Right lobe of liver (tissue), 6 donors: ENCODE results near the gene PARD6B. TPM values are rescaled to one million over a fixed set of nuclear protein-coding genes. Genes with fewer than 3 reads are reported as not detected.

Experiments used
- ATAC-seq, 4 donors: fragments of 200-7000 bp; cut with Tn5 transposase; one replicate each; pipeline ENCODE4 v1.9.1; 2020; ENCODE audit warnings: mild to moderate bottlenecking in 4 of 4, moderate library complexity in 4 of 4
- DNase-seq, 3 donors: peaks; one replicate each; pipeline ENCODE4 v3.0.0-alpha.2; 2020
- H3K27ac ChIP-seq, 3 donors: fragments of 200-600 bp; one replicate each; pipeline ENCODE4 v1.8.0; 2022
- H3K27me3 ChIP-seq, 2 donors: fragments of 200-600 bp; one replicate each; pipeline ENCODE4 v1.8.0; 2022
- H3K36me3 ChIP-seq, 4 donors: fragments of 200-600 bp; sonication (generic) in 1 of 4; one replicate each; pipeline versions ENCODE4 v1.5.1 to v1.8.0; 2017 to 2022; ENCODE audit warnings: control low read depth in 1 of 4
- H3K4me1 ChIP-seq, 4 donors: fragments of 200-600 bp; sonication (generic) in 1 of 4; one replicate each; pipeline versions ENCODE4 v1.5.1 to v1.8.0; 2017 to 2022; ENCODE audit warnings: control low read depth in 1 of 4
- H3K4me3 ChIP-seq, 3 donors: fragments of 200-600 bp; one replicate each; pipeline ENCODE4 v1.8.0; 2022
- H3K9me3 ChIP-seq, 4 donors: fragments of 200-600 bp; sonication (generic) in 1 of 4; one replicate each; pipeline versions ENCODE4 v1.5.1 to v1.8.0; 2017 to 2022; ENCODE audit warnings: control low read depth in 1 of 4
- POLR2A ChIP-seq: fragments of 450-650 bp; IDR thresholded peaks from one replicate; pipeline ENCODE4 v1.6.1; 2017; ENCODE audit warnings: antibody characterized with exemption, mild to moderate bottlenecking
- WGBS: methylation state at CpG from one replicate; pipeline ENCODE4 v1.1.6; 2018; ENCODE audit warnings: low coverage, low lambda C conversion rate; ENCODE audit not compliant: insufficient coverage; ENCODE audit errors: missing lambda C conversion rate; 5-methylcytosine and 5-hydroxymethylcytosine counted together
- intact Hi-C, 2 donors: fragments of 100-400 bp; cut with DNase I; formaldehyde crosslinking; loops; one replicate each; pipeline versions ENCODE4 v1.11.2 to v1.14.1; 2022
- total RNA-seq, 6 experiments: library from RNA; depleted of rRNA in 2 of 6; stranded (reverse); fragments of >200 nt in 2 of 6; fragmentation: NEBNext Ultra II Directional in 3 of 6; extraction: Animal tissue kit (Norgen Biotek cat#: 25700) in 3 of 6; gene quantifications; one replicate each; pipeline versions ENCODE4 v1.1.0 to v1.2.4, GENCODE V29; 2016 to 2023
- TF ChIP-seq, protein P1 (sequence below), 4 donors: fragments of 200-600 bp in 3 of 4; fragments of 450-650 bp in 1 of 4; IDR thresholded peaks; one replicate each; pipeline versions ENCODE4 v1.5.1 to v1.8.0; 2016 to 2022; ENCODE audit warnings: antibody characterized with exemption in 4 of 4, mild to moderate bottlenecking in 2 of 4
- donor health status: DM: no; HTN: yes; CAD: no.
- donor health status: DM: no; HTN: no; CAD: no.
- donor health status: DM: no; HTN: no; CAD: no.
- donor health status: DM: no; HTN: yes; CAD: no.
- donor health status: DM: no; HTN: yes; CAD: no.

The PARD6B gene
- total RNA-seq, 6 experiments from 2014 or later, result 6.6 to 11.1 (median 8.5) TPM

DNA sequence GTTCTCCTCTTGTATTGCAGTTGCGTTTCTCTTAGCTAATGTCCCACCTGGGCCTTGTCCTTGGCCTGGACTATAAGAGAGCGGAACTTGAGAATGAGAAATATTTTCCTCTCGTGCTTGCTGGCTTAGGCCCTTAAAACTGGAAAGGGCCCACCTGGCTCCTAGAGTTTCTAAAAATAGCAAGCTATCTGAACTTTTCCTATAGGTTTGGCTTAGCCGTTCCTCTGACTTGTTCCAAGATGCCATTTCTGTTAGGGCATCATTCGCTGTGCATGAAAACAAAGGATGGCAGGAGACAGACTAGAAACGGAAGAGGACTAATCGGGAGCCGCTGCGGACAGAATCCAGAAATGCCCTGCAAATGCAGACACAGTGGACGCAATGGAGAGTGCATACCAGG lies 44.6 kb upstream of the PARD6B start:
- Histone ChIP-seq H3K9me3 (no peaks in the 10 kb centered on the region), H3K27ac (no peak overlapping the region), H3K4me3 (no peak overlapping the region), H3K36me3 (no peaks in the 10 kb centered on the region), H3K27me3 (no peaks in the 10 kb centered on the region), H3K4me1 (no peaks in the 10 kb centered on the region)
- no peak for TF ChIP-seq POLR2A
- TF ChIP-seq, protein P1, sequence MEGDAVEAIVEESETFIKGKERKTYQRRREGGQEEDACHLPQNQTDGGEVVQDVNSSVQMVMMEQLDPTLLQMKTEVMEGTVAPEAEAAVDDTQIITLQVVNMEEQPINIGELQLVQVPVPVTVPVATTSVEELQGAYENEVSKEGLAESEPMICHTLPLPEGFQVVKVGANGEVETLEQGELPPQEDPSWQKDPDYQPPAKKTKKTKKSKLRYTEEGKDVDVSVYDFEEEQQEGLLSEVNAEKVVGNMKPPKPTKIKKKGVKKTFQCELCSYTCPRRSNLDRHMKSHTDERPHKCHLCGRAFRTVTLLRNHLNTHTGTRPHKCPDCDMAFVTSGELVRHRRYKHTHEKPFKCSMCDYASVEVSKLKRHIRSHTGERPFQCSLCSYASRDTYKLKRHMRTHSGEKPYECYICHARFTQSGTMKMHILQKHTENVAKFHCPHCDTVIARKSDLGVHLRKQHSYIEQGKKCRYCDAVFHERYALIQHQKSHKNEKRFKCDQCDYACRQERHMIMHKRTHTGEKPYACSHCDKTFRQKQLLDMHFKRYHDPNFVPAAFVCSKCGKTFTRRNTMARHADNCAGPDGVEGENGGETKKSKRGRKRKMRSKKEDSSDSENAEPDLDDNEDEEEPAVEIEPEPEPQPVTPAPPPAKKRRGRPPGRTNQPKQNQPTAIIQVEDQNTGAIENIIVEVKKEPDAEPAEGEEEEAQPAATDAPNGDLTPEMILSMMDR (IDR thresholded peaks at IDR 0.05), result no peak
- ATAC-seq, result no peak
- DNase-seq, result no peak
- 88% methylated on average over 7 of the region's 10 CpGs for WGBS
- intact Hi-C loops, result no loop called here

DNA sequence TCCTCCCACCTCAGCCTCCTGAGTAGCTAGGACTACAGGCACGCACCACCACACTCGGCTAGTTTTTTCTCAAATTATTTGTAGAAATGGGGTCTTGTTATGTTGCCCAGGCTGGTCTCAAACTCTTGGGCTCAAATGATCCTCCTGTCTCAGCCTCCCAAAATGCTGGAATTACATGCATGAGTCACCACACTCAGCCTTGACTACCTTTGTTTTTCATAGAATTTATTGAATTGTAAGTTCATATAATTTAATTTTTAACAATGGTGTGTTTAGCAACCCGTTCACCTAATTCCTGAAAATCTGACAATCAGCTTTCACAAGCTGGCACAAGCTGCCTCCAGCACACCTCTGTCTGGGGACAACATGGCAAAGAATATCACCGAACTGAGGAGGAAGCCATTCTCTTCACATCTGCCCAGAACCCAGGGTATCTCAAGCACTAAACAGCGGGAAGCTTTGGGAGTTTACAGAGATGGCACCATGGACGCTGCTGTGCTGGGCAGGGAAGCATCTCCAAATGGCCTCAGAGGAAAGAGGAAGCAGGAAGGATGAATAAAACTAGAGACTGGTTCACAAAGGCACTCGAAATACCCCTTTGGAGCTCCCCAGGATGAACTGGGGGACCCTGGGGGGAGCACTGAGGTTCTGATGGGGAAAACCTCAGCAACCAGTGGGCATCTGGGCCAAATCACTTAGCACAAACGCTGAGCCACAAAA lies 43.0 kb upstream of the PARD6B start:
- no peaks in the 10 kb centered on the region for H3K27me3 ChIP-seq
- WGBS, result 70% methylated on average over 7 of the region's 8 CpGs
- no peak for ATAC-seq
- intact Hi-C loops, result no loop called here
- no peaks in the 10 kb centered on the region for H3K9me3 ChIP-seq
- no peaks in the 10 kb centered on the region for H3K36me3 ChIP-seq
- no peak for DNase-seq
- TF ChIP-seq, protein P1 (IDR thresholded peaks at IDR 0.05), result no peak
- H3K27ac ChIP-seq, result peak overlapping the region in 1 of 3 donors; percentile 8
- no peaks in the 10 kb centered on the region for H3K4me1 ChIP-seq
- H3K4me3 ChIP-seq, result no peak overlapping the region

DNA sequence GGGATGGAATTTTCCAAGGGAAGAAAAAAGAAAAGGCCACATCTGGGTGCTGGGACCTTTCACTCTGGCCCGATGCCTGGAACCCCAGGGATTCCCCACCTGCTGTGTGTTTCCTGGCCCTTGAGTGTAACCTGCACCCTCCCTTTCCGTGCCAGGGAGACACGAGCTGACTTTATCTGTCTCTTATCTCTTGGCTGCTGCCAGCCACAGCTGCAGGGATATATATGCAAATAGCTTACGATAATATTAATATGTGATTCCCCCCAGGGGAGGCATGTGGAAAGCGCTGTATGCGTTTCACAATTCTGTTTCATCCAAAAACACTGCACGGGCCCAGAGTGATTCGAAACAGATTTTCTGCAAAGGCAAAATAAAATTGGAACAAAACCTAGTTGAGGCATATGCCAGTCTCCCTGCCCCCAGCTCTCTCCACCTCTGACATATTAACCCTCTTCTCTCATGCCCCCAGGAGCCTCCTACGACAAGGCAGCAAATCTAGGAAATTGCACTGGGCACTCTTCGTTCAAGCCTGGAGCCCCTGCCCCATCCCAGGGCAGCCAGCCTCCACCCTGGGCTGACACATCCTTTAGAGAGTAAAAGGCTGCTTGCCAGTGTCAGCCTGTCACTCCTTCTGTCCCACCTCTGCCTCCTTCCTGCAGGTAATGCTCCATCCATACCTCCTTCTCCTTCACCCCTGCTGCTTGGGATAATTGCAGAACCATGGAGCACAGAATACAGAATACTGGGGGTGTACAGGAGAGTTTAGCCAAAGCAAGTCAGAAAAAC lies 41.3 kb upstream of the PARD6B start:
- no peak for TF ChIP-seq POLR2A
- TF ChIP-seq, protein P1 (IDR thresholded peaks at IDR 0.05), result no peak
- H3K27ac ChIP-seq, result peak overlapping the region in 1 of 3 donors; percentile 9
- DNase-seq (peak in 1 of 3 donors; percentile 59), ATAC-seq (peak; percentile 36 to 68 (median 48))
- H3K4me1 ChIP-seq, result peaks cover 0 to 4% (median 0%) of the 10 kb centered on the region in 4 donors
- intact Hi-C loops, result no loop called here
- no peaks in the 10 kb centered on the region for H3K36me3 ChIP-seq
- no peaks in the 10 kb centered on the region for H3K9me3 ChIP-seq
- WGBS, result 10% methylated on average over 10 of the region's 10 CpGs
- peak overlapping the region; percentile 4 to 41 (median 35) for H3K4me3 ChIP-seq
- H3K27me3 ChIP-seq, result no peaks in the 10 kb centered on the region

DNA sequence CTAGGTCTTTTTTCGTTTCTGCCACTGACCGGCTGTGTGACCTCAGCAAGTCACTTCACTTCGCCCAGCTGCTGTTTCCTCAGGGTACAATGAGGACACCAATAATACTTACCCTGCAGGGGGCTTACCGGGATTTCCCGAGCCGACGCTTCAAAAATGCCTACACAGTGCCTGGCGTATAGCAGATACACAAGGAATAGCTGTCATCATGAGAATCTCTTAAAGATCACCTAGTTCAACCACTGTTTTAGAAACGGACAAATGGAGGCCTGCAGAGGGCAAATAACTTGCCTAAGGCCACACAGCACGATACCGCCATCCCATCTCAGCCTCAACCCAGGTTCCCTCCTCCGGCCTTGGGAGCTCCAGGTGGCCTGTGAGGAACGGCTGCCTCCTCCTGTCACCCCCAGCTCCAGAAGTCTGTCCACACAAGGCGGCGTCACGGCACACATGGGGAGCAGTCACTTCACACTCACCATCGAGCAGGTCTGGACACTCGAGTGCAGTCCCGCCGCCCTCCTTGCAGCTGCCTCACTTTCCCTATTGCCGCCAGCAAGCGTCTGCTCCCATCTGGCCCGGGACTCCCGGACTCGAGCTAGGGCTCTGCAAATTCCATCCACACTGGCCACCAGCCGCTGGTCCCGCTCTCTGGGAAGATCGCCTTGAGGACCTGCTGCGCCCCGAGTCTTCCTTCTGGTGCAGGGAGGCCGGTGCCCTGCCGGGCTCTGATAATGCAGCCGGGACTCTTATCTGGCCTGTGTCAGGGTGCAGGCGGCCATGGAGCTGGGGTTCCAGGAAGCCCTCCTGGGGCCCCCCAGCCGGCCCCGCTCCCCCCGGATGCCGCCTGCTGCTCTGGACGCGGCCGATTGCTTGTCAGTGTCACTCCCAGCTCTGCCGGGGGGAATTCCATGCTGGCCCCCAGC lies 40.5 kb upstream of the PARD6B start, which contains the start of gene RIPOR3:
Gene RIPOR3 (minus strand): TSS at position 893 of the 923 bp plus-strand sequence. CDS start 414 bp downstream, at position 479.
- intact Hi-C loops, result no loop called here

More for the DNA sequence above, 40.5 kb upstream of the PARD6B start, which contains the start of gene RIPOR3:
- DNase-seq (peak in 1 of 3 donors; percentile 42), ATAC-seq (peak; percentile 47 to 75 (median 54))
- H3K36me3 ChIP-seq, result no peaks in the 10 kb centered on the region
- 35% methylated on average over 8 of the region's 42 CpGs for WGBS
- peaks cover 0 to 4% (median 0%) of the 10 kb centered on the region in 4 donors for H3K4me1 ChIP-seq
- H3K9me3 ChIP-seq, result no peaks in the 10 kb centered on the region
- H3K4me3 ChIP-seq, result peak within 1 kb of the TSS; percentile 12 to 41 (median 35)
- H3K27me3 ChIP-seq, result no peaks in the 10 kb centered on the region
- peak within 1 kb of the TSS; percentile 28 to 40 (median 31) for H3K27ac ChIP-seq
- no peak for TF ChIP-seq POLR2A
- TF ChIP-seq, protein P1 (IDR thresholded peaks at IDR 0.05), result no peak
